HG03064 (cell line): ENCODE measurements around the gene SMARCD2.
"Not testable (repeated sequence)": the region's sequence is repeated elsewhere in the genome, so short reads cannot be mapped to it uniquely, and the experiment has no call there.

Experiments used
- ATAC-seq: cut with Tn5 transposase; IDR thresholded peaks from one replicate; pipeline ENCODE4 v1.9.1; 2021; ENCODE audit warnings: low read depth; ENCODE audit not compliant: unreplicated experiment

Gene SMARCD2

GRCh38 chr17:63853260-63853659, 10.8 kb upstream of the SMARCD2 start:
- no peak for ATAC-seq

- no peak for ATAC-seq
These were observed 7.9 kb upstream of the SMARCD2 start for GRCh38 chr17:63850401-63850800.

GRCh38 chr17:63848834-63849689, 6.6 kb upstream of the SMARCD2 start:
- no peak for ATAC-seq

- no peak for ATAC-seq
These were observed 5.2 kb upstream of the SMARCD2 start for GRCh38 chr17:63847525-63848249.

- ATAC-seq: no peak
These were observed 3.0 kb upstream of the SMARCD2 start for GRCh38 chr17:63845509-63845908.

GRCh38 chr17:63843910-63844677, 1.6 kb upstream of the SMARCD2 start:
- ATAC-seq: no peak

GRCh38 chr17:63843387-63843888, 953 bp upstream of the SMARCD2 start:
- not testable (repeated sequence) for ATAC-seq

GRCh38 chr17:63842173-63842539, 329 bp downstream of the SMARCD2 start:
- ATAC-seq: peak; percentile 1

- no peak for ATAC-seq
These were observed 924 bp downstream of the SMARCD2 start for GRCh38 chr17:63841350-63842172.

- ATAC-seq: no peak
These were observed 1.7 kb downstream of the SMARCD2 start for GRCh38 chr17:63840591-63841349.

GRCh38 chr17:63838631-63839171, 3.8 kb downstream of the SMARCD2 start:
- ATAC-seq: no peak

- ATAC-seq: no peak
These were observed 4.4 kb downstream of the SMARCD2 start for GRCh38 chr17:63837962-63838600.

GRCh38 chr17:63837480-63837879, 5.0 kb downstream of the SMARCD2 start:
- no peak for ATAC-seq

- no peak for ATAC-seq
These were observed 5.7 kb downstream of the SMARCD2 start for GRCh38 chr17:63836811-63837210.

- no peak for ATAC-seq
These were observed 7.2 kb downstream of the SMARCD2 start for GRCh38 chr17:63835167-63835720.

- no peak for ATAC-seq
These were observed 7.9 kb downstream of the SMARCD2 start for GRCh38 chr17:63834431-63835166.

- no peak for ATAC-seq
These were observed 8.6 kb downstream of the SMARCD2 start for GRCh38 chr17:63833741-63834373.
